Hepatocyte (in vitro differentiated cells): ENCODE results near the gene CEP95. TPM values are rescaled to one million over a fixed set of nuclear protein-coding genes. Genes with fewer than 3 reads are reported as not detected.
A peak's percentile ranks its signal among the peaks of the same experiment; 100 is the strongest.

Experiments used
- DNase-seq: peaks from one replicate; pipeline ENCODE4 v3.0.0-alpha.2; 2016; ENCODE audit warnings: low spot score
- H2AFZ ChIP-seq: fragments of 200-600 bp; sonication (generic); 2 replicates; pipeline ENCODE4 v1.6.0; 2016; ENCODE audit warnings: antibody characterized with exemption, mild to moderate bottlenecking
- H3K27ac ChIP-seq: fragments of 200-600 bp; sonication (generic); 2 replicates; pipeline ENCODE4 v1.5.1; 2016; ENCODE audit warnings: mild to moderate bottlenecking
- H3K27me3 ChIP-seq: fragments of 200-600 bp; sonication (generic); 2 replicates; pipeline ENCODE4 v1.6.1; 2016
- H3K36me3 ChIP-seq: fragments of 200-600 bp; sonication (generic); replicated peaks from 2 replicates; pipeline ENCODE4 v1.5.1; 2016; ENCODE audit warnings: low read depth; ENCODE audit not compliant: insufficient read depth
- H3K4me1 ChIP-seq: fragments of 200-600 bp; sonication (generic); 2 replicates; pipeline ENCODE4 v1.5.1; 2016; ENCODE audit warnings: mild to moderate bottlenecking, moderate library complexity; ENCODE audit not compliant: insufficient read depth
- H3K4me2 ChIP-seq: fragments of 200-600 bp; sonication (generic); 2 replicates; pipeline ENCODE4 v1.6.0; 2016
- H3K4me3 ChIP-seq: fragments of 200-600 bp; sonication (generic); 2 replicates; pipeline ENCODE4 v1.5.1; 2016; ENCODE audit warnings: mild to moderate bottlenecking
- H3K79me2 ChIP-seq: fragments of 200-600 bp; sonication (generic); 2 replicates; pipeline ENCODE4 v1.6.0; 2017; ENCODE audit warnings: mild to moderate bottlenecking
- H3K9me2 ChIP-seq: fragments of 200-600 bp; sonication (generic); replicated peaks from 2 replicates; pipeline ENCODE4 v1.6.0; 2017; ENCODE audit warnings: mild to moderate bottlenecking; ENCODE audit not compliant: insufficient read depth
- H3K9me3 ChIP-seq: fragments of 200-600 bp; sonication (generic); 2 replicates; pipeline ENCODE4 v1.5.1; 2016; ENCODE audit warnings: low read depth, mild to moderate bottlenecking
- H4K20me1 ChIP-seq: fragments of 200-600 bp; sonication (generic); 2 replicates; pipeline ENCODE4 v1.6.0; 2016; ENCODE audit warnings: mild to moderate bottlenecking; ENCODE audit not compliant: insufficient read depth, poor library complexity, severe bottlenecking
- CTCF ChIP-seq: fragments of 200-600 bp; sonication (generic); IDR thresholded peaks from 2 replicates; pipeline ENCODE4 v1.5.1; 2016; ENCODE audit warnings: antibody characterized with exemption, mild to moderate bottlenecking; ENCODE audit not compliant: poor library complexity
- EZH2 ChIP-seq: fragments of 200-600 bp; sonication (generic); IDR thresholded peaks from 2 replicates; pipeline ENCODE4 v1.6.1; 2016; ENCODE audit warnings: antibody characterized with exemption, mild to moderate bottlenecking, borderline replicate concordance
- EZH2phosphoT487 ChIP-seq: fragments of 200-600 bp; sonication (generic); IDR thresholded peaks from one replicate; pipeline ENCODE4 v1.6.1; 2018; ENCODE audit warnings: antibody characterized with exemption, mild to moderate bottlenecking, low read depth, moderate library complexity; ENCODE audit not compliant: unreplicated experiment, severe bottlenecking
- WGBS: methylation state at CpG from one replicate; pipeline ENCODE4 v1.1.6; 2016; ENCODE audit warnings: low lambda C conversion rate; ENCODE audit errors: missing lambda C conversion rate; 5-methylcytosine and 5-hydroxymethylcytosine counted together
- polyA plus RNA-seq: library from polyadenylated mRNA; unstranded; fragments of >200 nt; fragmentation: Nextera tagmentation; extraction: Ambion mirVana; gene quantifications from 2 replicates; pipeline ENCODE4 v1.2.1, GENCODE V29; 2016
- total RNA-seq: library from RNA; depleted of rRNA; stranded (reverse); fragments of >200 nt; gene quantifications from 2 replicates; pipeline ENCODE4 v1.2.3, GENCODE V29; 2014

CEP95 gene
- total and polyA plus RNA-seq, 2 experiments from 2014 or later = 25.8 to 42.8 TPM

DNA sequence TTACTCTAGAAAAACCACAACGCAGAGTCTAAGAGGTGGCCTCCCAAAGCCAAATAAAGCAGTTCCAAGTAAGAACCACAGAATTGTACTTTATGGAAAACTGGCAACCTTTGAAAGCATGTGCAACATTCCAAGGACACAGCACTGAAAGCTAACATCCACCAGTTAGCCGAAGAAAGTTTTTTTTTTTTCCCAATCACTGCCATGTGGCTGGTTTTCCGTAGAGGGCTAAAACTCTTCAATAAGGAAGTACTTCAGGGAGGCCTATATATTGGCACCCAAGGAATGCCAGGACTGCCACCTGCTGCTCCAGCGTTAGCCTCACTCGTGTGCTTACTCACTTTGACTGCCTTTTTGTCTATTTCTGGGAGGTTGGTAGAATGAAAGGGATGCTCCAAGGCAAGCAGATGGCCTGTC lies 25.2 kb downstream of the CEP95 start:
- no peak overlapping the region for H2AFZ ChIP-seq
- DNase-seq = no peak
- no peaks in the 10 kb centered on the region for H3K4me1 ChIP-seq
- no peaks in the 10 kb centered on the region for H3K9me3 ChIP-seq
- peaks cover 2% of the 10 kb centered on the region for H4K20me1 ChIP-seq
- no peak overlapping the region for H3K4me2 ChIP-seq
- H3K36me3 ChIP-seq = peaks cover 6% of the 10 kb centered on the region
- TF ChIP-seq EZH2phosphoT487 (no peak), CTCF (no peak), EZH2 (no peak)
- H3K27ac ChIP-seq = no peak overlapping the region
- no peaks in the 10 kb centered on the region for H3K27me3 ChIP-seq
- WGBS = 93% methylated on average over 5 of the region's 5 CpGs
- no peak overlapping the region for H3K4me3 ChIP-seq
- H3K79me2 ChIP-seq = no peaks in the 10 kb centered on the region
- no peaks in the 10 kb centered on the region for H3K9me2 ChIP-seq

DNA sequence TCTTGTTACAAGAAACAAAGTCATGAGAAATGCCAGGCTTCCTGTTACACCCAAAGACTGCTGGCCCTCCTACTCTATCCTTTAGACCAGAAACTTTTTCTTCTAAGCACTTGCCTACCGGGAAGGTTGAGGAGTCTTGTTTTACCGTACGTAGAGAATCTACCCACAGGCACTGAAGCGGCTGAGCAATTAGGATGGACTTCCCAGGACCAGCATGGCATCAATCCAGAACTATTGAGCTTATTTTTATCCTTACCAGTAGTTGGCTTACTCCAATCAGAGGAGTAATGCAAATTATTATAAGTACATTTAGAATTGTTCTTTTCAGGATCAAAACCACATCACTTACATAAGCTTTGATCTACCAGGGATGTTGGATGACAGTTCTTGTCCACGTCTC lies 25.6 kb downstream of the CEP95 start:
- Histone ChIP-seq H3K4me2 (no peak overlapping the region), H3K27ac (no peak overlapping the region), H4K20me1 (no peaks in the 10 kb centered on the region), H3K27me3 (no peaks in the 10 kb centered on the region), H3K9me3 (no peaks in the 10 kb centered on the region), H3K4me3 (no peak overlapping the region), H3K4me1 (no peaks in the 10 kb centered on the region), H3K9me2 (no peaks in the 10 kb centered on the region), H3K79me2 (no peaks in the 10 kb centered on the region), H3K36me3 (peaks cover 6% of the 10 kb centered on the region), H2AFZ (no peak overlapping the region)
- 94% methylated on average over 5 of the region's 5 CpGs for WGBS
- TF ChIP-seq CTCF (no peak), EZH2phosphoT487 (no peak), EZH2 (no peak)
- DNase-seq = no peak

DNA sequence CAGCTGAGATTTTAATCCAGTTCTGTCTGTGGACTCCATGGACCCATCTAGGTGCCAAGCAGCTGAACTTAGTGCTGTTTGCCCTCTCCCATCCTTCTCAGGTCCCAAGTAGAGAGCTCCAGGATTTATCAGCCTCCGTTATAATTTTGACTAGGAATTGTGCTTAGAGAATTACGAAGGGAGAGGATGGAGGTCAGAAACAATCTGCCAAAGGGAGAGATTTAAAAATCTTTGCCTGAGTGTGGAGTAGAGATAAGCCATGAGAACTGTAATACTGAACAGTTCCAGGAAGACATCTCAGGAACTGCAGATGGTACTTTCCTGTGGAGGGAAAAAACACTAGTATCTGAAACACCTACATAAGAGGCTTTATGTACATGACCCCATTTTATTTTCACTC lies 27.0 kb downstream of the CEP95 start:
- Histone ChIP-seq H3K4me3 (no peak overlapping the region), H3K4me1 (no peaks in the 10 kb centered on the region), H3K9me3 (no peaks in the 10 kb centered on the region), H3K36me3 (peaks cover 6% of the 10 kb centered on the region), H3K27ac (no peak overlapping the region), H2AFZ (no peak overlapping the region), H3K9me2 (no peaks in the 10 kb centered on the region), H3K4me2 (no peak overlapping the region), H3K79me2 (no peaks in the 10 kb centered on the region), H3K27me3 (no peaks in the 10 kb centered on the region), H4K20me1 (no peaks in the 10 kb centered on the region)
- TF ChIP-seq CTCF (no peak), EZH2 (no peak), EZH2phosphoT487 (no peak)
- 93% methylated on average over 2 of the region's 2 CpGs for WGBS
- no peak for DNase-seq

GRCh38 chr17:64534187-64534586 lies 27.4 kb downstream of the CEP95 start:
- Histone ChIP-seq H3K4me2 (no peak overlapping the region), H3K4me3 (no peak overlapping the region), H4K20me1 (no peaks in the 10 kb centered on the region), H3K27me3 (no peaks in the 10 kb centered on the region), H2AFZ (no peak overlapping the region), H3K4me1 (no peaks in the 10 kb centered on the region), H3K9me3 (no peaks in the 10 kb centered on the region), H3K9me2 (no peaks in the 10 kb centered on the region), H3K36me3 (peaks cover 6% of the 10 kb centered on the region), H3K27ac (no peak overlapping the region), H3K79me2 (no peaks in the 10 kb centered on the region)
- no peak for DNase-seq
- peak; percentile 6 for TF ChIP-seq CTCF
- no peak for TF ChIP-seq EZH2
- WGBS = 89% methylated on average over 3 of the region's 3 CpGs
